SK-N-SH (cell line): Measurements from ENCODE around the gene ANKRD44. TPM values are rescaled to one million over a fixed set of nuclear protein-coding genes. Genes with fewer than 3 reads are reported as not detected.

Experiments
- CTCF ChIA-PET: fragments of 300-600, 350-600 bp; formaldehyde crosslinking; extraction: SDS; loops from one replicate; lab custom pipeline; 2021; lab: Yijun Ruan, JAX
- POLR2A ChIA-PET: fragments of 350-600 bp; sonication (Branson Sonifier 250); formaldehyde crosslinking; extraction: SDS; loops from one replicate; lab custom pipeline; 2020; ENCODE audit warnings: antibody characterized with exemption, inconsistent platforms; lab: Yijun Ruan, JAX
- DNase-seq: peaks from one replicate; pipeline ENCODE4 v3.0.0; 2012
- H2AFZ ChIP-seq: fragments of 200-600 bp; sonication (generic); 2 replicates; pipeline ENCODE4 v1.8.1; 2016; ENCODE audit warnings: antibody characterized with exemption, mild to moderate bottlenecking, low read depth
- H3F3A ChIP-seq: fragments of 200-600 bp; sonication (generic); replicated peaks from 2 replicates; pipeline ENCODE3; 2016; ENCODE audit warnings: antibody characterized with exemption, mild to moderate bottlenecking; ENCODE audit not compliant: insufficient read depth
- H3K27ac ChIP-seq, 2 experiments: fragments of 200-500 bp in 1 of 2; fragments of 200-600 bp in 1 of 2; sonication (Bioruptor generic) in 1 of 2; sonication (generic), shearing (Covaris generic) in 1 of 2; 2 replicates each; pipeline versions ENCODE4 v1.5.1 to v1.6.1; 2014 to 2016; ENCODE audit warnings: low read depth in 2 of 2, inconsistent platforms in 1 of 2, low read length in 1 of 2, mild to moderate bottlenecking in 1 of 2, mixed read lengths in 1 of 2
- H3K27me3 ChIP-seq: fragments of 200-600 bp; sonication (generic), shearing (Covaris generic); 2 replicates; pipeline ENCODE4 v1.6.1; 2016; ENCODE audit warnings: mixed run types; ENCODE audit not compliant: insufficient read depth
- H3K36me3 ChIP-seq, 2 experiments: fragments of 200-500 bp in 1 of 2; fragments of 200-600 bp in 1 of 2; sonication (Bioruptor generic) in 1 of 2; sonication (generic) in 1 of 2; replicated peaks in 1 of 2; 2 replicates each; pipeline versions ENCODE3 to v1.5.1; 2014 to 2016; ENCODE audit warnings: low read length in 1 of 2, mild to moderate bottlenecking in 1 of 2; ENCODE audit not compliant: insufficient read depth in 2 of 2, control insufficient read depth in 1 of 2
- H3K4me1 ChIP-seq, 2 experiments: fragments of 200-500 bp in 1 of 2; fragments of 200-600 bp in 1 of 2; sonication (Bioruptor generic) in 1 of 2; sonication (generic), shearing (Covaris generic) in 1 of 2; 2 replicates each; pipeline versions ENCODE4 v1.5.1 to v1.6.1; 2014 to 2016; ENCODE audit warnings: low read depth in 1 of 2, low read length in 1 of 2, mixed run types in 1 of 2; ENCODE audit not compliant: insufficient read depth in 2 of 2, control insufficient read depth in 1 of 2
- H3K4me2 ChIP-seq: fragments of 200-600 bp; sonication (generic), shearing (Covaris generic); 2 replicates; pipeline ENCODE4 v1.6.1; 2017; ENCODE audit warnings: mixed run types
- H3K4me3 ChIP-seq, 2 experiments: fragments of 200-500 bp in 1 of 2; fragments of 200-600 bp in 1 of 2; sonication (Bioruptor generic) in 1 of 2; sonication (generic), shearing (Covaris generic) in 1 of 2; 2 replicates each; pipeline versions ENCODE4 v1.5.1 to v1.8.1; 2014 to 2016; ENCODE audit warnings: low read depth in 2 of 2, inconsistent platforms in 1 of 2, low read length in 1 of 2, mild to moderate bottlenecking in 1 of 2, mixed read lengths in 1 of 2, moderate library complexity in 1 of 2
- H3K79me2 ChIP-seq: fragments of 200-600 bp; sonication (generic); 2 replicates; pipeline ENCODE4 v1.8.1; 2017; ENCODE audit warnings: mild to moderate bottlenecking; ENCODE audit not compliant: insufficient read depth
- H3K9ac ChIP-seq: fragments of 200-600 bp; sonication (generic); 2 replicates; pipeline ENCODE4 v1.6.1; 2017; ENCODE audit warnings: mixed run types
- H3K9me2 ChIP-seq: fragments of 200-600 bp; sonication (generic); 2 replicates; pipeline ENCODE4 v1.6.1; 2017; ENCODE audit warnings: mixed run types
- H3K9me3 ChIP-seq: fragments of 200-600 bp; sonication (generic); 2 replicates; pipeline ENCODE4 v1.6.1; 2017; ENCODE audit warnings: mixed run types, mild to moderate bottlenecking, moderate library complexity
- H4K20me1 ChIP-seq: fragments of 200-600 bp; sonication (generic); 2 replicates; pipeline ENCODE4 v1.6.1; 2017; ENCODE audit warnings: mild to moderate bottlenecking, mixed run types; ENCODE audit not compliant: insufficient read depth
- CHD2 ChIP-seq: fragments of 150-350 bp; IDR thresholded peaks from 2 replicates; pipeline ENCODE4 v1.6.1; 2018; ENCODE audit warnings: low read length; ENCODE audit not compliant: partially characterized antibody
- ELF1 ChIP-seq: IDR thresholded peaks from 2 replicates; pipeline ENCODE4 v1.4.0; 2012
- EP300 ChIP-seq, 2 experiments: IDR thresholded peaks; 2 replicates each; pipeline versions ENCODE4 v1.4.0 to v1.6.1; 2012; ENCODE audit warnings: borderline replicate concordance in 1 of 2, low read depth in 1 of 2, low read length in 1 of 2
- EZH2phosphoT487 ChIP-seq: fragments of 200-600 bp; sonication (generic); IDR thresholded peaks from 2 replicates; pipeline ENCODE4 v1.6.1; 2017; ENCODE audit warnings: low read depth, mixed run types, mild to moderate bottlenecking, antibody characterized with exemption, moderate library complexity, borderline replicate concordance
- FOSL2 ChIP-seq: IDR thresholded peaks from 2 replicates; pipeline ENCODE4 v1.4.0; 2012; ENCODE audit warnings: low read depth, mild to moderate bottlenecking, moderate library complexity, borderline replicate concordance
- FOXJ3 ChIP-seq: sonication (generic); formaldehyde crosslinking; IDR thresholded peaks from 2 replicates; pipeline ENCODE4 v1.5.1; 2020; ENCODE audit warnings: mild to moderate bottlenecking, missing genetic modification reagents
- FOXM1 ChIP-seq: IDR thresholded peaks from 2 replicates; pipeline ENCODE4 v1.4.0; 2012; ENCODE audit warnings: low read depth, mild to moderate bottlenecking
- GABPA ChIP-seq: IDR thresholded peaks from 2 replicates; pipeline ENCODE4 v1.4.0; 2012; ENCODE audit warnings: low read depth, mild to moderate bottlenecking
- GATA2 ChIP-seq: sonication (generic); formaldehyde crosslinking; IDR thresholded peaks from 2 replicates; pipeline ENCODE4 v1.5.0; 2020; ENCODE audit warnings: mild to moderate bottlenecking, missing genetic modification reagents
- JUND ChIP-seq: IDR thresholded peaks from 2 replicates; pipeline ENCODE4 v1.4.0; 2012
- MEF2A ChIP-seq: IDR thresholded peaks from 2 replicates; pipeline ENCODE4 v1.4.0; 2012; ENCODE audit warnings: low read depth, borderline replicate concordance
- MXI1 ChIP-seq: IDR thresholded peaks from 2 replicates; pipeline ENCODE4 v1.6.1; 2012; ENCODE audit warnings: mild to moderate bottlenecking, low read depth, low read length, improper control_type of control experiment
- NFIC ChIP-seq: IDR thresholded peaks from 2 replicates; pipeline ENCODE4 v1.4.0; 2012; ENCODE audit warnings: borderline replicate concordance
- POLR2AphosphoS5 ChIP-seq: IDR thresholded peaks from 2 replicates; pipeline ENCODE4 v1.6.1; 2012; ENCODE audit warnings: low read depth, low read length
- RAD21 ChIP-seq: IDR thresholded peaks from 2 replicates; pipeline ENCODE4 v1.6.1; 2012; ENCODE audit warnings: mild to moderate bottlenecking, low read length
- RCOR1 ChIP-seq: fragments of 150-350 bp; IDR thresholded peaks from 2 replicates; pipeline ENCODE4 v1.6.1; 2017; ENCODE audit warnings: antibody characterized with exemption, low read length
- RFX5 ChIP-seq: IDR thresholded peaks from 2 replicates; pipeline ENCODE4 v1.6.1; 2012; ENCODE audit warnings: mild to moderate bottlenecking, improper control_type of control experiment, low read length
- RXRA ChIP-seq: IDR thresholded peaks from 2 replicates; pipeline ENCODE4 v1.4.0; 2012; ENCODE audit warnings: low read depth, mild to moderate bottlenecking, borderline replicate concordance
- SMC3 ChIP-seq: IDR thresholded peaks from 2 replicates; pipeline ENCODE4 v1.6.1; 2012; ENCODE audit warnings: low read depth, low read length, improper control_type of control experiment
- TEAD4 ChIP-seq: IDR thresholded peaks from 2 replicates; pipeline ENCODE4 v1.4.0; 2012; ENCODE audit warnings: mild to moderate bottlenecking, borderline replicate concordance; ENCODE audit not compliant: insufficient read depth
- USF1 ChIP-seq: IDR thresholded peaks from 2 replicates; pipeline ENCODE4 v1.4.0; 2012; ENCODE audit warnings: low read depth, borderline replicate concordance
- YY1 ChIP-seq: IDR thresholded peaks from 2 replicates; pipeline ENCODE4 v1.4.0; 2012; ENCODE audit warnings: low read depth, mild to moderate bottlenecking
- ZBTB33 ChIP-seq: IDR thresholded peaks from 2 replicates; pipeline ENCODE4 v1.4.0; 2012; ENCODE audit warnings: low read depth, borderline replicate concordance
- WGBS: methylation state at CpG from one replicate; pipeline ENCODE4 v1.1.6; 2017; ENCODE audit warnings: low lambda C conversion rate; 5-methylcytosine and 5-hydroxymethylcytosine counted together
- polyA plus RNA-seq, 3 experiments: library from polyadenylated mRNA; depleted of rRNA; stranded (reverse); fragments of >200 nt; gene quantifications; 2 replicates each; pipeline ENCODE4 v1.2.3, GENCODE V29; 2012
- TF ChIP-seq, protein P1 (sequence below): fragments of 150-350 bp; IDR thresholded peaks from 2 replicates; pipeline ENCODE4 v1.6.1; 2016; ENCODE audit warnings: mild to moderate bottlenecking, low read depth, low read length

ANKRD44 gene
- polyA plus RNA-seq, 1 of the 3 experiments (the other 2 are of a cell fraction): 12.5 TPM

DNA sequence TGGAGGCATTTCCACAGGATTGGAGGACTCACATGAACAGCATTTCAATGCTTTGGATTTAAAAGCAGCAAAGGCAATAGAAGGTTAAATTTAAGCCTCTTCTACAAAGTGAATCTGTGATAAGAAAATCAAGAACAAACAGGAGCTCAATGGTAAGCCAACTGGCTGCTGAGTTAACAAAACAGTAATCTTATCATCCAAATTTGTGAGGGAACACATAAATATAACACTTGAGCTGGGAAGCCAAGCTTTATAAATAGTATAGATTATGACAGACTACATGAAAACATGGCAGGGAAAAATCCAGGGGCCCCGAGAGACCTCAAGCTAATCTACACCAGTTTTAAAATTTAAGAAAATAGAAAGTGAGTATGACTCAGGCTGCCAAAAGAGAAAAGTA, 275.6 kb downstream of the ANKRD44 start:
- no peaks in the 10 kb centered on the region for H3F3A ChIP-seq
- H3K4me2 ChIP-seq: no peak overlapping the region
- H3K4me1 ChIP-seq: no peaks in the 10 kb centered on the region; a peak in 1 of 4 replicates
- H3K9me3 ChIP-seq: no peaks in the 10 kb centered on the region
- no peaks in the 10 kb centered on the region for H4K20me1 ChIP-seq
- no peaks in the 10 kb centered on the region for H3K9me2 ChIP-seq
- 85% methylated on average over 1 of the region's 1 CpG for WGBS
- ChIA-PET POLR2A (no interaction called here), CTCF (no interaction called here)
- TF ChIP-seq CHD2 (no peak), SMC3 (no peak), EP300 (IDR thresholded peaks at IDR 0.05; ENCODE audit: borderline replicate concordance in 1 of 2, low read depth in 1 of 2, low read length in 1 of 2) (no peak), JUND (no peak), RFX5 (no peak), MEF2A (no peak), RCOR1 (no peak), EZH2phosphoT487 (no peak), ZBTB33 (no peak), GATA2 (CRISPR knock-in tag) (no peak), RAD21 (no peak)
- no peak overlapping the region for H3K9ac ChIP-seq
- no peaks in the 10 kb centered on the region for H3K79me2 ChIP-seq
- no peak overlapping the region for H2AFZ ChIP-seq
- no peaks in the 10 kb centered on the region for H3K27me3 ChIP-seq
- H3K36me3 ChIP-seq: peaks cover 0 to 4% of the 10 kb centered on the region in 2 experiments
- H3K27ac ChIP-seq: no peak overlapping the region
- DNase-seq: no peak
- H3K4me3 ChIP-seq: no peak overlapping the region

DNA sequence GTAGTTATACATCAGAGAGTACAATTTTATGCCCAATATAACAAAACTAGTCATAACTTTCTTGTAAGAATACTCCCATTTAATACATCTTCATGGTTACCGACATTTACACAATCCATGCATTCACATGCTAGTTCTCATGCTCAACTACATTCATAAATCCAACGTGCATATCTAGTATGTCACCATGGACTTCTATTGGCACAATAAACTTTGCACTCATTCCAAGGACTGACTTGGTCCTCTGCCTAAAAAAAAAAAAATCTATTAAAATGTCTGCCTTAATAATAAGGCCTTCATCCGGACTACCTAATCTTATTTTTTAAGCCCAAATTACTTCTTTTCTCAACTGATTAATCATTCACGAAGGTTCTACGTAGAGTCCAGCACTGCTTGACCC, 276.3 kb downstream of the ANKRD44 start:
- CTCF ChIA-PET: no interaction called here
- H2AFZ ChIP-seq: no peak overlapping the region
- POLR2A ChIA-PET: no interaction called here
- no peak for TF ChIP-seq FOXM1
- no peak for TF ChIP-seq FOXJ3 (CRISPR knock-in tag)
- no peak for TF ChIP-seq TEAD4
- no peak for TF ChIP-seq GATA2 (CRISPR knock-in tag)
- TF ChIP-seq ZBTB33: no peak
- TF ChIP-seq ELF1: no peak
- no peak for TF ChIP-seq RCOR1
- no peak for TF ChIP-seq POLR2AphosphoS5
- TF ChIP-seq, protein P1, sequence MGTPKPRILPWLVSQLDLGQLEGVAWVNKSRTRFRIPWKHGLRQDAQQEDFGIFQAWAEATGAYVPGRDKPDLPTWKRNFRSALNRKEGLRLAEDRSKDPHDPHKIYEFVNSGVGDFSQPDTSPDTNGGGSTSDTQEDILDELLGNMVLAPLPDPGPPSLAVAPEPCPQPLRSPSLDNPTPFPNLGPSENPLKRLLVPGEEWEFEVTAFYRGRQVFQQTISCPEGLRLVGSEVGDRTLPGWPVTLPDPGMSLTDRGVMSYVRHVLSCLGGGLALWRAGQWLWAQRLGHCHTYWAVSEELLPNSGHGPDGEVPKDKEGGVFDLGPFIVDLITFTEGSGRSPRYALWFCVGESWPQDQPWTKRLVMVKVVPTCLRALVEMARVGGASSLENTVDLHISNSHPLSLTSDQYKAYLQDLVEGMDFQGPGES: no peak
- TF ChIP-seq SMC3: no peak
- TF ChIP-seq FOSL2: no peak
- TF ChIP-seq CHD2: no peak
- TF ChIP-seq MXI1: no peak
- TF ChIP-seq YY1: no peak
- TF ChIP-seq GABPA: no peak
- TF ChIP-seq NFIC: no peak
- TF ChIP-seq RAD21: no peak
- no peak for TF ChIP-seq RXRA
- no peak for TF ChIP-seq USF1
- H3K9me2 ChIP-seq: no peaks in the 10 kb centered on the region
- H3K27ac ChIP-seq: no peak overlapping the region
- H3K4me3 ChIP-seq: no peak overlapping the region
- H3K27me3 ChIP-seq: no peaks in the 10 kb centered on the region
- H3K36me3 ChIP-seq: peaks cover 0 to 4% of the 10 kb centered on the region in 2 experiments
- no peaks in the 10 kb centered on the region for H3F3A ChIP-seq
- H3K9me3 ChIP-seq: no peaks in the 10 kb centered on the region
- no peak overlapping the region for H3K9ac ChIP-seq
- 79% methylated on average over 5 of the region's 5 CpGs for WGBS
- no peaks in the 10 kb centered on the region for H3K79me2 ChIP-seq
- H3K4me1 ChIP-seq: no peaks in the 10 kb centered on the region; a peak in 1 of 4 replicates
- no peak for DNase-seq
- H3K4me2 ChIP-seq: no peak overlapping the region
- H4K20me1 ChIP-seq: no peaks in the 10 kb centered on the region
